KOPT-K1 (cell line): ENCODE results near the gene TOMM7.
"Not testable (repeated sequence)": the region's sequence is repeated elsewhere in the genome, so short reads cannot be mapped to it uniquely, and the experiment has no call there.

ENCODE experiments used
- H3K27ac ChIP-seq: fragments of 200-600 bp; sonication (generic); 2 replicates; pipeline ENCODE4 v1.5.1; 2016; ENCODE audit warnings: antibody characterized with exemption, mild to moderate bottlenecking, low read depth, low read length; ENCODE audit not compliant: poor library complexity, severe bottlenecking
- H3K36me3 ChIP-seq: fragments of 200-600 bp; sonication (generic); 2 replicates; pipeline ENCODE4 v1.5.1; 2017; ENCODE audit warnings: antibody characterized with exemption, mild to moderate bottlenecking, low read length, moderate library complexity; ENCODE audit not compliant: insufficient read depth
- H3K9me3 ChIP-seq: fragments of 200-600 bp; sonication (generic); 2 replicates; pipeline ENCODE4 v1.5.1; 2017; ENCODE audit warnings: antibody characterized with exemption, low read length, mild to moderate bottlenecking; ENCODE audit not compliant: insufficient read depth, poor library complexity, severe bottlenecking

The TOMM7 gene

DNA sequence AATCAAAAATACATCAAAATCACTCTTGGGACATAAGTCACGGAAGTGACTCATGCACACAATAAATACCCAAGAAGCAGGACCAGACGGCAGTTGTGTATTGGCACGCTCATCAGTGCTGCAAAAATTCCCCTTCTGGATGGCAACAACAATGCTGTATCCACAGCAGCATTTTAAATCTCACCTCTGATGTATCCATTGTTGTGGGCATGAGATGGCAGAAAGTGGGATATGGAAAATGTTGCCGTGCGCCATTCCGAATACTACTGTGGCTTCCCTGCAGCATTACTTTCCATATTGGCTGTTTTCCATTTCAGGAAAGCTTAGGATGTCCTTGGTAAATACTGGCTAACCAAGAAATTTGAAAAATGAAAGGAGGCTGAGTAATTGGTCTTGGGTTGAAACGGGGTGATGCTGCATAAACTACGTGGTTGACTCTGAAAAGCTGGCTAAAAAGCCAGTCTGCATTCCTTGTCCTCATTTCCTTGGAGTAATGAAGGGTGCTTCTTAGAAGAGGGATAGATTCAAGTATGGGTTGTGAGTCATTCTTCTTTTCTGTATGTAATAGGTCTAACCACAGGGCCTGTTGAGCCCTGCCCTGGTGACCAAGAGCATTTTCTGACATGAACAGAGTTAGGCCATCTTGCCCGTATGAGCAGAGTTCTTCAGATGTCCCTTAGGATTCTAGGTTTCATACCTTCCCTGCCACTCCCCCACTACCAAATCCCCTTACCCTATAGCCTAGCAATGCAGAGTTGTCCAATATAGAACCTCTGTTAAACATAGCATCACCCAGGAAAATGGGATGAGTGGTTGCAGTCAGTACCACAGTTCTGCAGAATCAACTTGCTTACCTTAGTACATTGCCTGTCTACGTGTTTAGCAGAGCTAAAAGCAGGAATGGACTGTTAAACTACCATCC, 36.3 kb upstream of the TOMM7 start:
- no peaks in the 10 kb centered on the region for H3K9me3 ChIP-seq
- no peak overlapping the region for H3K27ac ChIP-seq
- H3K36me3 ChIP-seq: peaks cover 63% of the 10 kb centered on the region

DNA sequence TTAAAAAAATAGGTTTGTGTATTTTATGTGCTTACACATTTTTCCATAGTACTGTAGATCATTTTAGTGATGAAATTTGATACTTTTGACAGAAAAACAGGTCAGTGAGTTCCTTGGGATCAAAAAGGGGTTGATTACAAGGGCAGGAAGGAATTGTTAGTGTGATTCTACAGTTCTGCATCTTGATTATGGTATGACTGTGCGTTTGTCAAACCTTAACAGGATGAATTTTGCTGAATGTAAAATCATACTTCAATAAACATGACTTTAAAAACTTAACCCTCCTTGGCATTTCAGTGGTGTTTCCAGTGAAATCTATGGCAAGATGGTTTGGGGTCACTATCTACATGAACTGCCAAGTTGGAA, 35.6 kb upstream of the TOMM7 start:
- Histone ChIP-seq H3K27ac (no peak overlapping the region), H3K36me3 (peaks cover 58% of the 10 kb centered on the region), H3K9me3 (no peaks in the 10 kb centered on the region)

DNA sequence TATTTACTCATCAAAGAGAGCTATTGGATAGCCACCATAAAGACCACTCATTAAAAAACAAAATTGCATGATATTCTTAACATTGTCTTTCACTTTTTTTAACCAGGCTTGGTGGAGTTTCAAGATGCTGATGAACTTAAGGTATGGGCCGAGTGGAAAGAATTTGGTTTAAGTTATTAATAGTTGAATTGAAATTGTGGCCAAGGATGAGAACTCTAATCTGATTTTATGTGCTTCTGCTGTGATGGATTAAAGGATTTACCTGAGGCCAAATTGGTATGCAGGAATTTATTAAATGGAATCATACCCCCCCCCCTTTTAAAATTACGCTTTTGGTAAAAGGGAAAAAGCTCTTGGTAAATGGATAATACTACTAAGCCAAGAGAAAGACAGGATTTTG, 33.8 kb upstream of the TOMM7 start:
- Histone ChIP-seq H3K27ac (no peak overlapping the region), H3K36me3 (peaks cover 53% of the 10 kb centered on the region)

DNA sequence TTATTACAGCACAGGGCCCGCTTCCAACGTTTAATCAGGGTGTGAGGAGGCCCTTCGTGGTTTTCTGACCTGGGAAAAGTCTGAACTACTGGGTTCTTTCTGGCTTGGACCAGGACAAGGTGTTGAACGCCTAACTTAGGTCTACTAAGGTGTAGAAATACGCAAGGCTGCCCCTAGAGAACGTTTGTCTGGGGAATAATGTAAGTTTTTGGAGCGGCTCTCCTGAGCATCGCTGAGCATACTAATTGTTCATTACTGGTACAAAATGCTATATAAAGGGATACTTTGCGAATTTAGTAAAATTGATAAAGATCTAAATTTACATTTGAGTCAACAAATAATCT, 32.4 kb upstream of the TOMM7 start:
- Histone ChIP-seq H3K36me3 (peaks cover 41% of the 10 kb centered on the region), H3K9me3 (no peaks in the 10 kb centered on the region), H3K27ac (peak overlapping the region; percentile 73)

More for the DNA sequence above, 33.8 kb upstream of the TOMM7 start:
- no peaks in the 10 kb centered on the region for H3K9me3 ChIP-seq

DNA sequence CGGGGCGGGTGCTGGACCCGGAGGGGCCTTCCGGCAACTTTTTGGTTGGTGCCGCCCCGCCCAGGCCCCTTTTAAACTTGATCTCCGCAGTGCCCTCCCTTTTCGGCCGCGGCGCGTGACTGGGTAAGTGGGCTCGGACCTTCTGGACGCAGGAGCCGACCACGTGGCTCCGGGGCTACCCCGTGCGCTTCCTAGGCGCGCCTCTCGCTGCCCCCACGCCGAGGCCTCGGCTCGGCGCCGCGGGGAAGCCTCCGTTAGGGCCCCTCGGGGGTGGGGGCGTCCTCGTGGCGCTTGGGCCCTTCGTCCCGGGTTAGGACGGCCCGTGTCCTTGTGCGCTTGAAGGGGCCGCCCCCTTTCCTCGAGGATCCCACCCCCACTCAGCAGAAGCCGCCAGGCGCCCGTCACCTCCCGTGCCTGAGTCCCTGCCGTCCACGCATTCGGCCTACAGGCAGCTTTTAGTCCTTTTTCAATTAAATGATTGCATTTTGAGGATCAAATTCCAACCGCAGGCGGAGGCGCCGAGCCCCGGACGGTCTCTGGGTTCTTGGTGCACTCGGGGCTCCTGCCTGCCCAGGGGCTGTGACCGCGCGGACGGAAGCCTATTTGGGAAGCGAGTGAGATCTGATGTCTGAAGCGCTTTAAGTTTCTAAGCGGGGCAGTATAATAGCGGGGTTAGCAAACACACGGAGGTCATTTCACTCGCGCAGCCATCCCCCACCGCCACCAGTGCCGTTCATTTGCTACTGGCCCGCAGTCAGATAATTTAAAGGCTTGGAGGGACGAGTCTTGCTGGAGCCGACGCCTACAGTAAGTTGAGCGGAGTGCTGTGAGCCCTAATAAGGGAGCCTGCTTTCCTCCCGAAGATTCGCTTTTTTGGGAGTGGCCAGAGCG, 31.8 kb upstream of the TOMM7 start:
- peaks cover 35% of the 10 kb centered on the region for H3K36me3 ChIP-seq
- peak overlapping the region; percentile 73 for H3K27ac ChIP-seq
- no peaks in the 10 kb centered on the region for H3K9me3 ChIP-seq

DNA sequence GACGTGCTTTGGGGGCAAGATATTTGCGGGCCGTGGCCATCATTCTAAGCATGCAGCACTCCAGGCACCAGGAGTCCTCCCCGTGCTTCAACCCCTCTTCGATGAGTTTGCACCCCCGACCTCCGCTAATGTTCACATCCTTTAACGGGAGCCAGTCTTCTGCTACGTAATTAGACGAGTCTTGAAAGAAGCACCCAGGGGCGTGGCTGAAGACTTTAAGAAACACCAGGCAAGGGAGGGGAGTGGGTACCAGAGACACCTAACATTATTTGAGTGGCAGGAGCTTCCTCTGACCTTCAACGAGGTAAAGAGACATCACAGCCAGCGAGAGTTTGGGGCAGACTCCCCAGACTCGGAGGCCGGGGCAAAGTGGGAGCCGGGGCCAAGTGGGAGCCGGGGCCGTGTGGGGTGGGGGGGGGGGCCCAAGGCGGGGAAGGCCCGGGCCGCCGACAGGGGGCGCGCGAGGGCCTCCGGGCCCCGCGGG, 31.1 kb upstream of the TOMM7 start:
- Histone ChIP-seq H3K27ac (peak overlapping the region; percentile 73), H3K9me3 (no peaks in the 10 kb centered on the region), H3K36me3 (peaks cover 28% of the 10 kb centered on the region)

DNA sequence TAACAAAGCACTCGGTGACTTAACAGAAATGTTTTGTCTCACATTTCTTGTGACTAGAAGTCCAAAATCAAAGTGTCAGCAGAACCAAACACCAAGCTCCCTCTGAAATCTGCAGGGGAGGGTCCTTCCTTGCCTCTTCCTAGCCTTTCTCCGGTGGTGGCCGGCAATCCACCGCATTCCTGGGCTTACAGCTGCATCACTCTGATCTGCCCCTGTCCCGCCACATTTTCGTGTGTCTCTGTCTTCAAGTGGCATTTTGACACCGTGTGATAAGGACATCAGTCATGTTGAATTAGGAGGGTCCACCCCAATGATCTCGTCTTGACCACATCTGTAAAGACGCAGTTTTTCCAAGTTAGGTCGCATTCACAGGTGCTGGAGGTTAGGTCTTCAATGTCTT, 30.5 kb upstream of the TOMM7 start:
- Histone ChIP-seq H3K27ac (no peak overlapping the region), H3K36me3 (peaks cover 22% of the 10 kb centered on the region)

DNA sequence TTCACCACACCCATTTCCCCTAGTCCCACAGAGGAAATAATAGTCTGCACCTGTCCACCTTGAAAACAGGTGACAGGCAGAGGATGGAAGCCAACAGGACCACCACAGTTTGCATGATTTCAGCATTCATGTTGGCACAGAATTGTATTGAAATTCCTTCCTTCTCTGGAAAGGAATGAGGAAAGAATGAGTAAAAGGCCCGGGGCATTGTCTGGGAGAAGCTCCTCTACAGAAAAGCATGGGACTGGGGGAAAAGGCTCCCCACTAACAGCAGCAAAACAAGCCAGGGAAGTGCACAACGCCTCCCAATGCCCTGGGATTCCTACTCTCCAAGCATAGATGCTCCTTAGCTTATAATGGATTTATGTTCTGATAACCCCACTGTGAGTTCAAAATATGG, 28.5 kb upstream of the TOMM7 start:
- H3K27ac ChIP-seq: no peak overlapping the region
- peaks cover 3% of the 10 kb centered on the region for H3K36me3 ChIP-seq
- H3K9me3 ChIP-seq: no peaks in the 10 kb centered on the region

More for the DNA sequence above, 30.5 kb upstream of the TOMM7 start:
- H3K9me3 ChIP-seq: no peaks in the 10 kb centered on the region

DNA sequence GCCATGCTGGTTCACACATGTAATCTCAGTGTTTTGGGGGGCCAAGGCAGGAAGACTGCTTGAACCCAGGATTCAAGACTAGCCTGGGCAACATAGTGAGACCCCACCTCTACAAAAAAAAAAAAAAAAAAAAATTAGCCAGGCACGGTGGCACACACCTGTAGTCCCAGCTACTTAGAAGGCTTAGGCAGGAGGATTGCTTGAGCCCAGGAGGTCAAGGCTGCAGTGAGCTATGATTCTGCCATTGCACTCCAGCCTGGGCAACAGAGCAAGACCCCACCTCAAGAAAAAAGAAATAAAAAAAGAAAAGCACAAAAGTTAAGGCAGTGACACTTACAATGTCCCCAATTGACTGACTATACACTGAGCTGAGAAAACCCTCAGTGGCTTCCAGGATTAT, 27.7 kb upstream of the TOMM7 start:
- not testable (repeated sequence) for H3K36me3 ChIP-seq, H3K9me3 ChIP-seq, H3K27ac ChIP-seq

DNA sequence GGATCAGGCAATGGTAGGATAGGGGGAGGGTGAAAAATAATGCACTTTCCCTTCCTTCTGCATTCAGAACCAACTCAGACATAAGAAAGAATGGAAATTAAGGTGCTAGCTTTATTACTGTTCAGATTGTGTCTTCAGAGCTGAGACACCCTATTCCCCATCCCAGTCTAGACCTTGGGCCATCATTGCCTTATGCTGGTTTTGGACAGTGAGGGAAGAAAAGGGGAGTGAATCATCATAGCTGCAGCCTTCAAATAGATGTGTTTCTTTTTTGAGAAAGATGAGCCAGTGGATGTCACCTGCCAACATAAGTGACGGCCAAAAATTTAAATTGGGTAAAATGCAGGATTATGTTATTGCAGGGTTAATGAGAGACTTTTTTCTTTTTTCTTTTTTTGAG, 27.0 kb upstream of the TOMM7 start:
- no peak overlapping the region for H3K27ac ChIP-seq
- H3K36me3 ChIP-seq: no peaks in the 10 kb centered on the region
- H3K9me3 ChIP-seq: no peaks in the 10 kb centered on the region

DNA sequence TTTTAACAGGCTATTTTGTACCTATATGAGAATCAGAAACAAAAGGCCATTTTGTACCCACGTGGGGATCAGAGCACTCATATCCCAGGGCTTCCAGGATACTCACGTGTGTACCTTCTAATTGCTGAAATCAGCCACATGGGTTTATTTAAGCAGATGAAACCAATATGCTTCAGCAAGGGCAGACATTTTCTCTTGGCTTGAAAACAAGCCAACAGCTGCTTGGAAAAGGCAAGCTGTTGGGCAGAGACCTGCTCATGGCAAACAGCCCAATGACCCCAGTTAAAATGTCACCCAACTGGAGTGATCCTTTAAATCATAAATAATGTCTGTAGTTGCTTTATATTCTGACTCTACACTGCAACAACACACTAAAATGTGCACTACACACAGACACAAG, 26.5 kb upstream of the TOMM7 start:
- no peaks in the 10 kb centered on the region for H3K36me3 ChIP-seq
- H3K9me3 ChIP-seq: no peaks in the 10 kb centered on the region
- H3K27ac ChIP-seq: no peak overlapping the region

DNA sequence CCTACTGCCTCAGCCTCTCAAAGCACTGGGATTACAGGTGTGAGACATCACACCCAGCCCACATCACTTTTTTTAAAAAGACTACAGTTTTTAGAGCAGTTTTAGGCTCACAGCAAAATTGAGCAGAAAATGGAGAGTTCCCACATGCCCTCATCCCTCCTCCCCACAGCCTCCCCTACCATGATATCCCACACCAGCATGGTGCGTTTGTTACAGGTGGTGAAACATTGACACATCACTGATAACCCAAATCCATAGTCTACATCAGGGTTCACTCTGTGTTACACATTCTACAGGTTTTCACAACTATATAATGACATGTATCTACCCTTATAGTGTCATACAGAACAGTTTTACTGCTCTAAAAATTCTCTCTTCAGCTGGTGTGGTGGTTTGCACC, 24.3 kb upstream of the TOMM7 start:
- Histone ChIP-seq H3K36me3 (no peaks in the 10 kb centered on the region), H3K27ac (no peak overlapping the region), H3K9me3 (no peaks in the 10 kb centered on the region)

DNA sequence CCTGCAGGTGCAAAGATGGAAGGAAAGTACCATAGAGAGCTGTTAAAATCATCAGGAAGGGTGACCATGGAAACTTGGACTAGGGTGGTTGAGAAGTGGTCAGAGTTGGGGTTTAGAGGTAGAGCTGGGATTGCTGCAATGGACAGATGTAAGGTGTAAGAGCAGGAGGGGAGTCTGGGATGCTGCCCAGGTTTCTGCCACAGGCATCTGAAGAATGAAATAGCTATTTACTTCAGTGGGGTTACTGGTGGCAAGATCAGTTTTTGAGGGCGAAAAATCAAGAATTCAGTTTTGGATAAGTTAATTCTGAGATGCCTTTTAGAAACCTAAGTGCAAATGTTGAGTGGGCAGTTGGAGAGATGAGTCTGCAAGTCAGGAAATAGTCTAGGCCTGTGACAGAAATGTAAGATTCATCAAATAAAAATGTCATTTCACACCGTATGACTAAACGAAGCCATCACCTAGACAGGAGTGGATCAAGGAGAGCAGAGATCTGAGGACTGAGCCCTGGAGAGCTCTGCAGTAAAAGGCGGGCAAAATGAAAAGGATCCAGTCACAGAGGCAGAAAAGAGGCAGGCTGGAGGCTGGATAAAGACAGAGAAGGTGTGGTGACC, 22.7 kb upstream of the TOMM7 start:
- H3K9me3 ChIP-seq: no peaks in the 10 kb centered on the region
- no peak overlapping the region for H3K27ac ChIP-seq
- no peaks in the 10 kb centered on the region for H3K36me3 ChIP-seq

DNA sequence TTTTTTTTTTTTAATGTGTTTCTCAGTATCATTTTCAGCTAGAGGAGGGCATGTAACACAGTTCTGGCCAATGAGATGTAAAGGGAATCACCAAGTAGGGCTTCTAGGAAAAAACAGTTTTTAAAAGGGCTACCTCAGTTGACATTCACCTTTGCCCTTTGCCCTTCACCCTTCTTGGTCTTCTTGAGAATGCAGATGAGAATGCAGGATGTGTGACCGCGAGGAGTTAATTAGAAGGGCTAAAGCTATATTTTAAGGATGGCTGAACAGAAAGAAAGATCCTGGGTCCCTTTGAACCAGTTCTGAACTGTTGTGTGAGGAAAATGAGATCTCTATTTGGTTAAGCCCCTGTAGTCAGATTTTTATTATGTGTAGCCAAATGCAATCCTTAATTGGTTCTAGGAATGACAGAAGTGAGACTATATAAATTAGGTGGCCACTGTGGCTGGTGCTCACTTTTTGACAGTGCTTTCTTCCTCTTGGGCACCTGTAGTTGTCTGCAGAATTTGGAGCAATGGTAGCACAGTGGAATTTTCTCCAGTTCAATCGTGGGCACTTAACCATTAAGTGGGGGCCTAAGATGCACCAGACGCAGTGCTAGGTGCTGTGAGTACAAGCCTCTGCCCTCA, 21.1 kb upstream of the TOMM7 start:
- H3K27ac ChIP-seq: no peak overlapping the region
- H3K9me3 ChIP-seq: no peaks in the 10 kb centered on the region
- H3K36me3 ChIP-seq: no peaks in the 10 kb centered on the region

DNA sequence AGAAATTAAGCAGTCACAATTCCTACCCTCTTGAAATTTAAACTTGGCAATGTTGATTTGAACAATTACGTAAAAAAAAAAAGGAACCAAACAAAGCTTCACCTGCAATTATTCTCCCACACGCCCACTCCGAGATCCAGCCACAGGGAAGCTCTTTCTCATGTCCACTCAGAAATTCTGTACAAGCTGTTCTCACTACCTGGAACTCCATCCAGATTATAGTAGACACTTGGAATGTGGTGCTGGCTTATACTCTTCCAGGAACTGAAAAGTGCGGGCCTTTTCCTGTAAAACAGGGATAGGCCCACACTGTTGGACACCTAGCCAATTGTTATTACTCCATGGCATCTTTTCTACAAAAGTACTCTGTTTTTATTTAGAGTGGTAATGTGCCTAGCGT, 20.3 kb upstream of the TOMM7 start:
- Histone ChIP-seq H3K9me3 (no peaks in the 10 kb centered on the region), H3K27ac (no peak overlapping the region), H3K36me3 (no peaks in the 10 kb centered on the region)
